Effector memory CD4-positive, alpha-beta T cell (primary cell): ENCODE measurements around the gene TSFM.

Source experiments
- DNase-seq, 3 donors: peaks; one replicate each; pipeline ENCODE4 v3.0.0-alpha.2; 2020
- H3K27ac ChIP-seq: 2 replicates; pipeline ENCODE4 v1.7.0; 2013; ENCODE audit warnings: mild to moderate bottlenecking, low read length, moderate library complexity; ENCODE audit not compliant: insufficient read depth, poor library complexity, severe bottlenecking
- H3K27me3 ChIP-seq: replicated peaks from 2 replicates; pipeline ENCODE4 v1.7.0; 2013; ENCODE audit warnings: mild to moderate bottlenecking, low read length; ENCODE audit not compliant: insufficient read depth, control insufficient read depth, poor library complexity, severe bottlenecking
- H3K36me3 ChIP-seq: 2 replicates; pipeline ENCODE4 v1.7.0; 2013; ENCODE audit warnings: mild to moderate bottlenecking, low read length, moderate library complexity; ENCODE audit not compliant: control insufficient read depth, insufficient read depth
- H3K4me1 ChIP-seq: 2 replicates; pipeline ENCODE4 v1.7.0; 2013; ENCODE audit warnings: low read length, mild to moderate bottlenecking; ENCODE audit not compliant: control insufficient read depth, insufficient read depth, poor library complexity, severe bottlenecking
- H3K4me3 ChIP-seq: 2 replicates; pipeline ENCODE4 v1.7.0; 2013; ENCODE audit warnings: low read length, low read depth, mild to moderate bottlenecking; ENCODE audit not compliant: insufficient read depth, poor library complexity, severe bottlenecking
- H3K9me3 ChIP-seq: 2 replicates; pipeline ENCODE4 v1.7.0; 2013; ENCODE audit warnings: mild to moderate bottlenecking, low read length, moderate library complexity; ENCODE audit not compliant: control insufficient read depth

Gene TSFM

GRCh38 chr12:57779736-57780135 lies 2.9 kb upstream of the TSFM start:
- Histone ChIP-seq H3K9me3 (no peaks in the 10 kb centered on the region), H3K36me3 (no peaks in the 10 kb centered on the region), H3K4me3 (no peak overlapping the region), H3K27me3 (no peaks in the 10 kb centered on the region), H3K4me1 (peaks cover 39% of the 10 kb centered on the region), H3K27ac (peak overlapping the region; percentile 61)
- DNase-seq: no peak

DNA sequence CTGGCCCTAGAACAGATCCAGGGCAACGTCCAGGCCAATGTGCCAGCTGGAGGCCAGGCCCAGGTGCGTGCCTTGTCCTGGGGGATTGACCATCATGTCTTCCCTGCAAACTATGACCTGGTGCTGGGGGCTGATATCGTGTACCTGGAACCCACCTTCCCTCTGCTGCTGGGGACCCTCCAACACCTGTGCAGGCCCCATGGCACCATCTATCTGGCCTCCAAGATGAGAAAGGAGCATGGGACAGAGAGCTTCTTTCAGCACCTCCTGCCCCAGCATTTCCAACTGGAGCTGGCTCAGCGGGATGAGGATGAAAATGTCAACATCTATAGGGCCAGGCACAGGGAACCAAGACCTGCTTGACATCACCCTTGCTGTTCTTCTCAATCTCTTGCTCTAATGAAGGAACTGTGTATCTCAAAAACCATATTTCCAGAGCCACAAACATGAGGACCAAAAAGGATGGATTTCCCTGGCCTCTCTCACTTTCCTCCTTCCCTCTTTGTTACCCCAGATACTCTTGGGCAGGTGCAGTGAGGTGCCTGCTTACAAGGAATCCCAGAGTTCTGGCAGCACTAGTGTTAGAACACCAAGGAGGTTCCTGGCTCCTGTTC lies 2.2 kb upstream of the TSFM start:
- no peak for DNase-seq
- H3K4me3 ChIP-seq: no peak overlapping the region
- H3K36me3 ChIP-seq: no peaks in the 10 kb centered on the region
- peak overlapping the region; percentile 61 for H3K27ac ChIP-seq
- H3K27me3 ChIP-seq: no peaks in the 10 kb centered on the region
- peaks cover 39% of the 10 kb centered on the region for H3K4me1 ChIP-seq
- no peaks in the 10 kb centered on the region for H3K9me3 ChIP-seq

DNA sequence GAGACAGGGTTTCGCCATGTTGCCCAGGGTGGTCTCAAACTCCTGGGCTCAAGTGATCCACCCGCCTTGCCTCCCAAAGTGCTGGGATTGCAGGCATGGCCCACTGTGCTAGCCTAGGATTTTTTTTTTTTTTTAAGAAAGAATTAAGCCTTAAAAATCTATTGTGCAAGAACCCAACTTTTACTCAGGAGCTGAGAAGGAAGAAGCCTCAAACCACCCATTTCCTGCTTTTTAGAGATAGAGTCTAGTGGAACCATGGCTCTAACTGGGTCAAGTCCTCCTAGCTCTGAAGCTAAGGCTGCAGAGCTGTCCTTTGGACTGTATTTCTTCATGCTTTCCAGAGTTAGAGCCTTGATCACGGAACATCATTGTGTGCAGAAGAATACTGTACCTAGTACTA lies 1.3 kb upstream of the TSFM start:
- peak overlapping the region; percentile 79 for H3K27ac ChIP-seq
- H3K4me3 ChIP-seq: no peak overlapping the region
- no peaks in the 10 kb centered on the region for H3K9me3 ChIP-seq
- H3K27me3 ChIP-seq: no peaks in the 10 kb centered on the region
- H3K36me3 ChIP-seq: peaks cover 8% of the 10 kb centered on the region
- DNase-seq: no peak
- H3K4me1 ChIP-seq: peaks cover 39% of the 10 kb centered on the region

DNA sequence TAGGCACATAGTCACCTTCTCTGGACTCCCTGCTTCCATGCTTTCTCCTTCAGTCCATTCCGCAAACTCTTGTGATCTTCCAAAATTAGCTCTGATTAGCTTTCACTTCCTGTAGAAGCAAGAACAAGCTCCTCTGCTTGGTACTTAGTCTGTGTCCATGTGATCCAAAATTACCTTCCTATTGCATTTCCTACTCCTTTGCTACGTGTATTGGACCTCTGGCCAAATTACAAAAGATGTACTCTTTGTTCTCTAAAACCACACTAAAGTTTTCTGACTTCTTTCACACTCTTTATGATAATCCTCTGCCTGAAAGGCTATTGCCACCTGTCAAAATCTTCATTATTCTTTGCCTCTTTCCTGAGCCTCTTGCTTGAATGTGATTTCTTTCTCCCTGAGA lies 786 bp upstream of the TSFM start:
- no peaks in the 10 kb centered on the region for H3K27me3 ChIP-seq
- no peak for DNase-seq
- H3K4me3 ChIP-seq: peak overlapping the region; percentile 12
- peaks cover 39% of the 10 kb centered on the region for H3K4me1 ChIP-seq
- peak overlapping the region; percentile 79 for H3K27ac ChIP-seq
- H3K9me3 ChIP-seq: no peaks in the 10 kb centered on the region
- peaks cover 13% of the 10 kb centered on the region for H3K36me3 ChIP-seq

DNA sequence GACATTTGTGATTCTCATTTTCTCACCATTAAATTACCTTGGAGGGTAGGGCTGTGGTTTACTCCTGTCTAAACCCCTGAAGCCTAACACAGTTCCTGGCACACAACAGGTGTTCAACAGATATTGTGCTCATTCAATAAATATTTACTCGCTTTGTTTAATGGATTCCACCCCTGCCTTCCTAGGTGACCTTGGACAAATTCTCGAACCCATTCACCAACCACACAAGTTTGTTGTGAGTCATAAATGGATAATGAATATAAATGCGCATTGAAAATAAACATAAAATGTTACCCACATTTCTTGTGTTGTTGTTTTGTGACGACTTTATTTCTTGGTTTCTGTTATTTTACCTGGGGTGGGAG lies 362 bp upstream of the TSFM start:
- Histone ChIP-seq H3K4me1 (peaks cover 39% of the 10 kb centered on the region), H3K9me3 (no peaks in the 10 kb centered on the region), H3K27me3 (no peaks in the 10 kb centered on the region), H3K4me3 (peak overlapping the region; percentile 91), H3K27ac (peak overlapping the region; percentile 79), H3K36me3 (peaks cover 18% of the 10 kb centered on the region)
- DNase-seq: no peak

- Histone ChIP-seq H3K9me3 (no peaks in the 10 kb centered on the region), H3K36me3 (peaks cover 23% of the 10 kb centered on the region), H3K27ac (no peak overlapping the region), H3K4me1 (peaks cover 36% of the 10 kb centered on the region), H3K27me3 (no peaks in the 10 kb centered on the region), H3K4me3 (peak overlapping the region; percentile 91)
- no peak for DNase-seq
Measured at GRCh38 chr12:57783466-57783801, 847 bp downstream of the TSFM start.

DNA sequence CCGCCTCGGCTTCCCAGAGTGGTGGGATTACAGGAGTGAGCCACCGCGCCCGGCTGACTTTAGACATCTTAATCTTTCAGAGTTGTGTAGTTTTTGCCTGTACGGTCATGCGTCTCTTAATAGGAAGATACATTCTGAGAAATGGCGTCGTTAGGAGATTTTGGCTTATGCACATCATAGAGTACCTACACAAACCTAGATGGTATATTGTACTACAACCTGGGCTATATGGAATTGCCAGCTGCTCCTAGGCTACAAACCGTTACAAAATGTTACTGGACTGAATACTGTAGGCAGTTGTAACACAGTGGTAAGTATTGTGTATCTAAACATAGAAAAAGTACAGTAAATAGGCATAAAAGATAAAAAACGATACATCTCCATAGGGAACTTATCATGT lies 1.3 kb downstream of the TSFM start:
- no peaks in the 10 kb centered on the region for H3K27me3 ChIP-seq
- no peak for DNase-seq
- no peaks in the 10 kb centered on the region for H3K9me3 ChIP-seq
- no peak overlapping the region for H3K4me3 ChIP-seq
- peaks cover 36% of the 10 kb centered on the region for H3K4me1 ChIP-seq
- peaks cover 27% of the 10 kb centered on the region for H3K36me3 ChIP-seq
- no peak overlapping the region for H3K27ac ChIP-seq

GRCh38 chr12:57793920-57794319 lies 11.3 kb downstream of the TSFM start:
- Histone ChIP-seq H3K9me3 (no peaks in the 10 kb centered on the region), H3K36me3 (peaks cover 48% of the 10 kb centered on the region), H3K4me1 (no peaks in the 10 kb centered on the region), H3K27ac (no peak overlapping the region), H3K4me3 (no peak overlapping the region), H3K27me3 (no peaks in the 10 kb centered on the region)
- no peak for DNase-seq

- peaks cover 57% of the 10 kb centered on the region for H3K36me3 ChIP-seq
- no peak for DNase-seq
- no peak overlapping the region for H3K4me3 ChIP-seq
- no peaks in the 10 kb centered on the region for H3K4me1 ChIP-seq
- H3K27me3 ChIP-seq: no peaks in the 10 kb centered on the region
- H3K9me3 ChIP-seq: no peaks in the 10 kb centered on the region
- no peak overlapping the region for H3K27ac ChIP-seq
Measured at GRCh38 chr12:57795354-57795753, 12.8 kb downstream of the TSFM start.

- peaks cover 63% of the 10 kb centered on the region for H3K36me3 ChIP-seq
- no peak for DNase-seq
Measured at GRCh38 chr12:57796996-57797395, 14.4 kb downstream of the TSFM start.

More at GRCh38 chr12:57796996-57797395, 14.4 kb downstream of the TSFM start:
- Histone ChIP-seq H3K4me1 (no peaks in the 10 kb centered on the region), H3K4me3 (no peak overlapping the region), H3K9me3 (no peaks in the 10 kb centered on the region), H3K27me3 (no peaks in the 10 kb centered on the region), H3K27ac (no peak overlapping the region)
